SKM-1 treated with dmso at 0.1 percent for 144 hours (cell line): ENCODE measurements around the gene NNT.
"Not testable (repeated sequence)": the region's sequence is repeated elsewhere in the genome, so short reads cannot be mapped to it uniquely, and the experiment has no call there.

Source experiments
- DNase-seq: peaks from one replicate; lab custom pipeline; 2025; ENCODE audit not compliant: unreplicated experiment; lab: John Stamatoyannopoulos, UW

Gene NNT

DNA sequence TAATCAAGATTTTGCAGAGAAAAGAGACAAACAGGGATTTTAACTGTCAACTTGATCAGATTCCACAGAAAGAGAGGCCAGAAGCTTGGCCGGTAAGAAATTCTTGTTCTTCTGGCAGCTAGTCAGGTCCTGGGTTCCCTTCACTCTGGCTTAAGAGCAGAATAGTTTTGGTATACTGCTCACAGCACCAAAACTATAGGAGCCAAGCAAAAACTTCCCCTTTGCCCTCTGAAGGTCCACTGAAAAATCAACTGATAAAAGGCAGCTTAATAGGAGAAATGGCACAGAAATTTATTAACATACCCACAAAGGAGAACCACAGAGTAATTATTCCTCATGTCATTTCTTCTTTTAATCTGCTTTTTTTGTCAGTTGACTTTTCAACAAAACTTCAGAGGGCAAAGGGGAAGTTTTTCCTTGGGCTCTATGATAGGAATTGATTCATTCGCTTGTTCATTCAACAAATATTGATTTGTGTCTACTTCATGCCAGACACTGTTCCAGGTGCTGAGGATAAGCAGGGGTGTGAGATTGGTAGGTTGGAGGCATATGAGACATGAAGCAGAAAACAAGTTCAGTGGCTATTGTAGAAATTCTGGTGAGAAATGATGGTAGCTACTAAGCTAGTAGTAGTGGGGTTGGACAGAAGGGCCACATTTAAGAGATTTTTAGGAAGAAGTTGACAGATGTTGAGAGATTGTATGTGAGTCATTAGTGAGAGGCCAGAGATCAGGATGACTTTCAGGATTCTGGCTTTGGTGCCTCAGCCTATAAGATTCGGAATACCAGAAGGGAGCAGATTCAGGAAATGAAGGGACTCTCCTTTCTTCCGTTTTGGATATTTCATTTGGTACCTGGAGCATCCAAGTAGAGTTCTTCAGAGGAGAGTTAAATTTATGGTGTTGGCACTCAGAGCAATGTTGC, 20.6 kb upstream of the NNT start:
- no peak for DNase-seq

DNA sequence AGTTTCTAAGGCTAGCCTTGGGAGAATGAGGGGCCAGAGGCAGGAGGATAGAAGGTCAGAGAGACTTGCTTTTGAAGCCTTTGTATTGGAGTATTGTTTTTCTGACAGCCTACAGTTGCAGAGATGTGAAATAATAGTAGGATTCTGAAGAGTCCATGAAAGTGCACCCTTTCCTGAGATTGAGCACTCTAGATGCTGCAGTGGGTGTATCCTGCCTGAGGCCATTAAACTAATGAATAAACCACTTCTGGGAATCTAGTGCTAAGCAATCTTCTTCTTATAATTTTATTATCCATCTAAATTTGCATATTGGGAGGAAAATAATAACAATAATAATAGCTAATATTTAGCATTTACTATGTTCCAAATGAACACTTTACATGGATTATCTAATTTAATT, 19.3 kb upstream of the NNT start:
- DNase-seq = no peak

DNA sequence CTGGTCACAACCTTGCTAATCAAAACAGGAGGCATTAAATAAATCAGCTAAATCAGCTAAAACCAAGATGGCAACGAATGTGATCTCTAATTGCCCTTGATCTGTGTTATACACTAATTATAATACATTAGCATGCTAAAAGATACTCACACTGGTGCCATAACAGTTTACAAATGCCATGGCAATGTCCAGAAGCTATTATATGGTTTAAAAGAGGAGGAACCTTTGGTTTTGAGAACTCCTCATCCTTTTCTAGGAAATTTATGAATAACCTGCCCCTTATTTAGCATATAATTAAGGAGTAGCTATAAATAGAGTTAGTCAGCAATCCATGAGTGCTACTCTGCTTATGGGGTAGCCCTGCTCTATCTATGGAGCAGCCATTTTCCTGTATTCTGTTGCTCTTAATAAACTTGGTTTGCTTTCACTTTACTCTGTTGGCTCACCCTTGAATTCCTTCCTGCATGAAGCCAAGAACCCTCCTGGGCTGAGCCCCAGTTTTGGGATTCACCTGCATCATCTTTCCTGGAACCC, 18.7 kb upstream of the NNT start:
- DNase-seq = no peak

DNA sequence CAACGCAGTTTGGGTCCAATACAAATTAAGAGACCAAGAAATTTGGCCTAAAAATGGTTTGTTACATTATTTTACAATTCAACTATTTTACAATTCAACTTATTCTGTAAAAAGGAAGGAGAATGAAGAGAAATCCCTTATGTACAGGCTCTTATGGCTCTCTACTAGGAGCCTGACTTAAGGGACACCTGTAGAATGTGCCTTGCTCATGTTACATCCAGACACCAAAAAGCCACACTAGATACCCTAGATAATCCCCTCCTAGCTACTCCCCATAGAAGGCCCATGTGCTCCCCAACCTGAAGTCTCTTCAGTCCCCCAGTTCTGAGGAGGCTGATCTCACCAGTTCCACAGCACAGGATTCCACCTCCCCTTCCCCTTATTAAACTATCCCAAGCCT, 14.1 kb upstream of the NNT start:
- DNase-seq = no peak

DNA sequence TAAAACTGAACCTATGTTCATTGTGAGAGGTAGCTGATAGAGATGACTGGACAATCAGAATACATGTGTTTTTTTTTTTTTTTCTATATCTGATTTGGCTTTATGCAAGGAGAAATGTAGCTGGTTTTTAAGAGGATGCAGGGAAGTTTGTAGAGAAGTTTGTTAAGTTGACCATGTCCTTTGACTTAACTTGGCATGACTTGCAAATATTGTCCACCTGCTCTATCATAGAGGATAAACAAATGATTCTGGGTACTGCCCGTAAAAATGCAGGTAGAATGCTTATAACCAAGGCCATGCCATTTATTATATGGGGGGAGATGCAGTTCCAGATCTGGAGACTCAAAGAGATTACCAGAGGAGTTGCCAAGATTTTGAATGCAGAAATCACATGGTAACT, 13.7 kb upstream of the NNT start:
- no peak for DNase-seq

DNA sequence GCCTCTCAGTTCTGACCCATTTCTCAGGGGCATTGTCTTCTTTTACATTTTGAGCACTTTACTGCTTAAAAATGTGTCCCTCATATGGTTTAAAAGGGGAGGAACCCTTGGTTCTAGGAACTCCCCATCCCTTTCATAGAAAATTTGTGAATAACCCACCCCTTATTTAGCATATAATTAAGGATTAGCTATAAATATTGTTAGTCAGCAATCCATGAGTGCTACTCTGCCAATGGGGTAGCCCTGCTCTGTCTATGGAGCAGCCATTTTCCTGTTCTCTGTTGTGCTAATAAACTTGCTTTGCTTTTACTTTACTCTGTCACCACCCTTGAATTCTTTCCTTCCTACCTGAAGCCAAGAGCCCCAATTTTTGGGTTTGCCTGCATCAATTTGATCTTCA, 12.3 kb upstream of the NNT start:
- DNase-seq = no peak

DNA sequence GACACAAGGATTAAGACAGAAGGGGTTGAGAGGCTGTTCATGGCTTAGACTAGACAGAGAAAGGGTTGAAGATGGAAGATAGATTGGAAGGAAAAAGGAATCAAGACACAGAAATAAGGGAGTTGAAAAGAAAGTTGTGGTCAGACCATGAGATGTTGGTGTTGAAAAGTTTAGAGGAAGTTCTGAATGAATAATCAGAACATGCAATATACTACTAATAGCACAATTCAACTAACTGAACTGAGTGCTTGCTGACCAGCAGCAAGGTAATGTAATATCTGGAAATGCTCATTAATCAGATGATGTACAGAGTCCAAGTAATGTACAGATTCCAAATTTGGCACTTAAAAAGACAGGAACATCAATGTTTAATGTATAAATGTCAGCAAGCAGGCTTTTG, 10.6 kb upstream of the NNT start:
- no peak for DNase-seq

DNA sequence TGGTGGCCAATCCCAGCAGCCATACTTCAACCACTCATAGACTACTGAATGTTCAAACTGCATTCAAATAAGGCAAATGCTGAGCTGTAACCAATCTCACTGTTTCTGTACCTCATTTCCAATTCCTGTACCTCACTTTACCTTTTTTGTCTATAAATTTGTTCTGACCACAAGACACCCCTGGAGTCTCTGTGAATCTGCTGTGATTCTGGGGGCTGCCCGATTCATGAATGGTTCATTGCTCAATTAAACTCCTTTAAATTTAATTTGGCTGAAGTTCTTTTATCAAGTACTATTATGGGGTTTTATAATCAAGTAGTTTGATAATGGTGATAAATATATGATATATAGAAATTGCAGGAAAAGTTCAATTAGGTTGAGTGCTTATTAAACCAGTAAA, 4.1 kb upstream of the NNT start:
- not testable (repeated sequence) for DNase-seq

DNA sequence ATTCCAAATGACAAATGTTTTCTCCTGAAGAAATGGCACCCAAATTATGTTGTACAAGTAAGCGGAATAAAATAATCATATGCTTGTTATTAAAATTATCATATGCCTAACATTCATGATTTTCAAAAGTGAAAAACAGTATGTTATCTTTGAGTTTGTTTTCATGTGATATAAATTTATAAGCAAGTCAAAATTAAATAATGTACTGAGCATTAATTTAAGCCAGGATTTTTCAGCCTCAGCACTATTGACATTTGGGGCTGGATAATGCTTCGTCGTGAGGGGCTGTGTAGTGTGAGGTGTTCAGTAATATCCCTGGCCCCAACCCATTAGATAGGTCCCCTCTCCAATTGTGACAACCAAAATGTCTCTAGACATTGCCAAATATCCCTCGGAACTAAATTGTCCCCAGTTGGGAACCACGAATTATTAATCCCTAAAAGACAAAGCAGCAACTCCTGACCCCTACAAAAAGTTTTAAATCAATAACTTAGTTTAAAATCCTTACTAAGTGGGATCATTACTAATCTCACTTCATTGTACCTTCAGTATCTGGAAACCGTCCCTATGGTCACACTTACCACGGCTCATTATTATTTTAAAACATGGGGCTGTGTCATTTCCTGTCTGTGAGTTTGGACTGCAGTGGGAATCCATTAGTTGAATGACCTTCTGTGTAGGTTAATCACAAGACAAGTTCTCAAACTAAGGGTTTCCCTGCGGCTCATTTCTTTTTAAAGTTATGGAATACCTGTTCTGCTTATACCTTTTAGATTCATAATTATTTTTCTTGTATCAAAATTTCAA, 1.3 kb upstream of the NNT start:
- no peak for DNase-seq

DNA sequence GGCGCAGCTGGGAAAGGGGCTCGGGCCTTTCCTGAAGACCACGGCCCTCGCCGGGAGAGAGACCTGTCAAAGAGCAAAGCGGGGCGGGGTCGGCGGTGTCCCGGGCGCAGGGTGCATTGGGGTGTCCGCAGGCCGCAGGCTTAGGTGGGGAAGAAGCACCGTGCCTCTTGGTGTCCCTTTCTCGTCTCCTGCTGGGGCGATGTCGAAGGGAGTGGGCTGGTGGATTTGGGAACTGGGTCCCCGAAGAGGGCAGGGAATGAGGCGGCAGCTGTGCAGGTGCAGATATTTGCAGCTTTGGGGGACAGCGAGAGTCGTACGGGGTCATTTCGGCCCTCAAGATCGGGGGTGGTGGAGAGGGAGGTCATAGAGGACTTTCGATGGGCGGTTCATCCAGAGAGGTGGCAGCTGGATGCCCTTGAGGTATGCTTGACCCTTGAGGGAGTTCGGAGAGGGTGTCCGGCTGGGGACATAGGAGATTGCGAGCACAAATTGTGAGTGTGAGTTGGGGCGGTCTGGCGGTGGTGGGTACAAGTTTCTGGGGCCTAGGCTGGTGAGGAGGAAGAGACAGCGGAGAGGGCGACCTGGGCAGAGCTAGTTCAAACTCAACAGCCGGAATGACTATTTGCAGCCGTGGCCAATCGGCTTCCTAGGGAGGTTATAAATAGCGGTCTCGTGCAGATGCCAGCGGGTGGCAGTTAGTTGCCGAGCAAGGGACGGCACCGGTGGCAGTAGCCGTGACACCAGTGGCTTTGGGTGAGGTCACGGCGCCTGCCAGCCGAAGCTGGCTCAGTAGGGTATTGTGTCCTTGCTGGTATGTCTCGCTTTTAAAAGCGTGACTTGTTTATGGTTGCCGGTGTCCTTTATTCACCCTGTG, 601 bp downstream of the NNT start:
- DNase-seq = peak; percentile 73

DNA sequence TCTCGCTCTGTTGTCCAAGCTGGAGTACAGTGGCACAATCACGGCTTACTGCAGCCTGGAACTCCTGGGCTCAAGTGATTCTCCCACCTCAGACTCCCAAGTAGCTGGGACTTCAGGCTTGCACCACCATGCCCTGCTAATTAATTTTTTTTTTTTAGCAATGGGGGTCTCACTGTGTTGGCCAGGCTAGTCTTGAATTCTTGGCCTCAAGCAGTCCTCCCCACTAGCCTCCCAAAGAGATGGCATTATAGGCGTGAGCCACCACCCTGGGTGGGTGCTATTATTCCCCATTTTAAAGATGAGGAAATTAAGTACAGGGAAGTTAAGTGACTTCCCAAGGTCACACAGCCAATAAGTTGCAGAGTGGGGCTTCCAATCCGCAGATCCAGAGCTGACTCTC, 1.7 kb downstream of the NNT start:
- DNase-seq = no peak

DNA sequence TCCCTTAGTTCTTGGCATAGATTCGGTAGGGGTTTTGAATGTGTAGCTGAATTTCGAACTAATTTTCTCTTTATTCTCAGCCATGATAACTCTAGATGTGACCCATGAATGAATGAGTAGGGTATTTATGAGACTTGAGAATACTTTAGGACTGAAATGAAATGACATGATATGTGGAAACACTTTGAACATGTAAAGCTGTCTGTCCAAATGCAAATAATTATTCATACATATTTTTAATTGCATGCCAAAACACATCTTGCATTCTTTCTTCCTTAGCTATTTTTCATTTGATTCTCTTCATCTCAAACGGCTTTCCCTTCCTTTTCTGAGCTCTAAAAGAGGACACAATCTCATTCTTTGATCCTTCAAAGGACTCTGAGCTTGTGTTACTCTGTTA, 3.4 kb downstream of the NNT start:
- no peak for DNase-seq

DNA sequence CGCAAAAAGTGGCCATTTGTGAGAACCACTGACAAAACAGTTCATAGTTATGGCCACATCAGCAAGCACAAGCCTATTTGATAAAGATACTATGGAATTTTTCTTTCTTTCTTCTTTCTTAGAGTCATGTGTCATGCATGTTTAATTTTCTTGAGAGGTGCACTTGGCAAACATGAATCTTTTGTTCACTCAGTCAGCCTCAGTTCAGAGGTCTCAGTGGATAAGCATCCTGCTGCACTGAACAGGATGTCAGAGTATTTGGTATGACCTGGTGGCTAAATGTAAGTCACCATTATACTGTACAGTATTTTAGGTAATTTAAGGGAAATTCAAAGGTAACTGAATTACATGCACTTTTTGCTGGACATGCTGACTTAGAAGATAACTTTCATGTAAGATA, 5.4 kb downstream of the NNT start:
- no peak for DNase-seq

DNA sequence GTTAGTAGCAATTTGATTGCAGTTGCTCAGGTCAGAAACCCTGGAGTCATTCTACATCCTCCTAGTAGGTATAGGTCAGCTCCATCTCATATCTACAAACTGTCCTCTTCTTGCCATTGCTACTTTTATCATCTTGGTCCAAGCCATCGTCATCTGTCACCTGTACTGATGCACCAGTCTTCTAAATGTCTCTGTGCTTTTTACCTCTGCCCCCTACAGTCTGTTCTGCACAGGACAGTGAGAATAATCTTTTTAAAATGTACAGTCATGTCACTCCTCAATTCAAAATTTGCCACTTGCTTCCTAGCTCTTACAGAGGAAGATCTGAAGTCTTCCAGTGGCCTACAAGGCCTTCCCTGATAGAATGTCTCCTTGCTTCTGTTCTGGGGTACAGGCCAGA, 6.8 kb downstream of the NNT start:
- no peak for DNase-seq

DNA sequence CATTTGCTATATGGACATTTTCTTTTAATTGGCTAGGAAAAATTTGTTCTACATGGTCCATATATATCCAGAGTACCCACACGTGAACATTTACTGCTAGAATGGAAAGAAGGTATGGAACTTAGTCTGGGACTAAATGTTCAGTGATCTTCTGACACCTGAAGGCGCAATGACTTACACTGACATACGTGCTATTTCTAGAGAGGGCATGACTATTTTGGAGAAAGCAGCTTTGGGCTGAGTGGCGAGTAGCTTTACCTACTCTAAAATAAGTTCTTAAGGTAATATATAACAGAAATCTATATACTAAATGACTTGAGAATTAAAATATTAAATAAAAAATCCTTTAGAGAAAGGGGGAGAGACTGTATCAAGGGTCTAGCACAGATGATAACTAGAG, 10.4 kb downstream of the NNT start:
- DNase-seq = no peak

DNA sequence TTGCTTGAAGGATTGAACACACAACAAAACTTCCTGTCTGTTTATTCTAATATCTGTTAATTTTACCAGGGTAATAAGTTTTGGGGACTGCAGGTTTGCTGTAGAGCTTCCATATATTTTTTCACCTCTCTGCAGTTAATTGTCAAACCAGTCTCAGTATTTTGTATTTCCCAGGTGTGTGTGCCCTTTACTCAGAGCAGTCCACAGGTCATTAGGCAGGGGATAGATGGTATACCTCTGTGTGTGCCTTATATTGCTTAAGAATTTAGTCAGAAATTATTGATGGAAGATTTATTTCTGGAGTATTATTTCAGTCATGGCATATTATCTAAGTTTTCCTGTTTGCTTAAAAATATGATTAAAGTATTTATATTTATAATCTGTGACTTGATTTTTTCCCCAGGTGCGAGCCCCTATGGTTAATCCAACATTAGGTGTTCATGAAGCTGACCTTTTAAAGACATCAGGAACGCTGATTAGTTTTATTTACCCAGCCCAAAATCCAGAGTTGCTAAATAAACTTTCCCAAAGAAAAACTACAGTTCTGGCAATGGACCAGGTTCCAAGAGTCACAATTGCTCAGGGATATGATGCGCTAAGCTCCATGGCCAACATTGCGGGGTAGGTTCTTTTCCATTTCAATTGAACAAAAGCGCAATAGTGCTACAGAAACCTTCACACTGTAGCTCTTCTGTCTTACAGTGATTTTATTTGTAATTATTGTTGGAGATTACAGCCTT, 12.6 kb downstream of the NNT start:
- no peak for DNase-seq

DNA sequence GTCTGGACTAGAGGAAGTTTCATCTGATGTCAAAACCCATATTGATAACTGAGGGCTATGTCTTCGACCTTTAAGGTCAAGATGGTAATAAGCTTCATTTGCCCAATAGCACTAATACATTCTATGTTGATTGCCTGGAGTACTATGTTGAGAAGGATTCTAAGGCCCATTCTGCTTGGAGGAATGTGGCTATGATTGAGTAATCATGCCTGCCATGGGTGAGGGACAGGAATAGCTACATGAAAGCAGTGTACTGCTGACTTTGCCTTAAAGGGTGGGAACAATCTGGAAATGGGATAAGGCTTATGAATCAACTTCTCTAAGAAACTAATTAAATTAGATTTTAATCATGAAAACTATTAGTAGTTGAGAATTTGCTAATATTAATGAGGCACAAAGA, 13.6 kb downstream of the NNT start:
- DNase-seq = no peak

DNA sequence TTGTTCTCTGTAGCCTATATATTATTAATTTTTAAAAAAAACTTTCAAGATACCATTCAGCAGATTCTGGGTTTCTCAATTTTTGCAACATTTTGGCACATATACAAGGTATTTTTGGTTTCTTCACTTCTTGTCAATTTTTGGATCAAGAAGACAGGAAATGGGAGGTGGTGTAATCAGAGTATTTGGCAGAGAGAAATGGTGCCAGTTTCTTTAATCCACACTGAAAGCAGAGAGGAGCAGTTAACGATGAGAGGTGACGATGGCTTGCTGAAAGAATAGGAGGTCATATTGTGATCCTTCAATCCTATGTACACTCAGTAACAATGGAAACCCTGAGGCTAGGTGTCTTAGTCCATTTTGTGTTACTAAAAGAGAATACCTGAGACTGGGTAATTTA, 16.4 kb downstream of the NNT start:
- DNase-seq = no peak

DNA sequence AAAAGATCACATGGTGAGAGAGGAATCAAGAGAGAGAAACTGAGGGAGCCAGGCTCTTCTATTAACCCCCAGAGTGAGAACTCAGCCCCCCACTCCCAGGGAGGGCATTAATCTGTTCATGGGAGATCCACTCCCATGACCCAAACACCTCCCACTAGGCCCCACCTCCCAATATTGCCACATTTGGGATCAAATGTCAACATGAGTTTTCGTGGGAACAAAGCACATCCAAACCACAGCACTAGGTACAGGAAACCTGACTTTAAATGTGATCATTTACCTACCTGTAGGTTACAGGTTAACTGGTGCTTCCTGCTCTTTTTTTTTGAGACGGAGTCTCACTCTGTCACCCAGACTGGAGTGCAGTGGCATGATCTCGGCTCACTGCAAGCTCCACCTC, 16.9 kb downstream of the NNT start:
- no peak for DNase-seq

DNA sequence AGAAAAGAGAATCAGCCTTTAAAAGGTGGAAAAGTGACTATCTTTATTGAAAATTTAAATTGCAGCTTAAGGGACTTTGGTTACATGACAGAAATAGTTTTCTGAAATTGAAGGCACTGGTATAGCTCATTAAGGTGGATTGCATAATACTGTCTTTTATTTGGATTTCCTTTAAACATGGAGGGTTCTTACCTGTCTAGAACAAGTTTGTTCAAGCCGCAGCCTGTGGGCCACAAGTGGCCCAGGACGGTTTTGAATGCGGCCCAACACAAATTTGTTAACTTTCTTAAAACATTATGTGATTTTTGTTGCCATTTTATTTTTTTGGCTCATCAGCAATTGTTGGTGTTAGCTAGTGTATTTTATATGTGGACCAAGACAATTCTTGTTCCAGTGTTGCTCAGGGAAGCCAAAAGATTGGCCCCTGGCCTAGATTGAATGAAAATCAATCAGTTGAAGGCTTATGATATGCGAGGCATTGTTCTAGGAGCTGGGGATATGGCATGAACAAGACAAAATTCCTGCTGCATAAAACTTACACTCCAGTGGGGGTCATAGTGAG, 18.0 kb downstream of the NNT start:
- DNase-seq = no peak
